ENCODE measurements around the gene TMEM203. TPM values are rescaled to one million over a fixed set of nuclear protein-coding genes. Genes with fewer than 3 reads are reported as not detected.

Gene TMEM203
- total RNA-seq, 1 donor from 2014 or later: 34.1 TPM

- no peaks in the 10 kb centered on the region for H3K27me3 Mint-ChIP-seq
- no peak for TF ChIP-seq CTCF (IDR thresholded peaks at IDR 0.05)
- intact Hi-C loops (cut with micrococcal nuclease): no loop called here
- POLR2A ChIA-PET: interaction anchor here (0.6 to 3.7 kb wide), 4 partner anchors 9 to 73 kb away, joined by 3 to 17 read pairs (median 4); partner anchors contain the start of genes ANAPC2, SSNA1 and TUBB4B
- H3K9me3 Mint-ChIP-seq: no peaks in the 10 kb centered on the region
- no peak overlapping the region for H3K27ac Mint-ChIP-seq
- peak overlapping the region; percentile 4 for H3K4me3 Mint-ChIP-seq
- H3K36me3 Mint-ChIP-seq (ENCODE audit: low read depth): peaks cover 1% of the 10 kb centered on the region
- CTCF ChIA-PET: no interaction called here
- peaks cover 25% of the 10 kb centered on the region for H3K4me1 Mint-ChIP-seq
- no peak for ATAC-seq (ENCODE audit: low read depth)
- no peak for DNase-seq
These were observed 7.2 kb downstream of the TMEM203 start for GRCh38 chr9:137198051-137198901.

GRCh38 chr9:137195525-137196220, 9.8 kb downstream of the TMEM203 start:
- intact Hi-C loops (cut with micrococcal nuclease): no loop called here
- DNase-seq (no peak), ATAC-seq (ENCODE audit: low read depth) (no peak)
- ChIA-PET POLR2A (interaction anchor here (0.6 to 0.8 kb wide), 2 partner anchors 28 to 65 kb away, joined by 4 to 5 read pairs; no protein-coding TSS in a partner anchor), CTCF (no interaction called here)
- H3K36me3 Mint-ChIP-seq (ENCODE audit: low read depth): peaks cover 5% of the 10 kb centered on the region
- H3K4me1 Mint-ChIP-seq: peaks cover 9% of the 10 kb centered on the region
- no peaks in the 10 kb centered on the region for H3K27me3 Mint-ChIP-seq
- no peak for TF ChIP-seq CTCF (IDR thresholded peaks at IDR 0.05)
- H3K4me3 Mint-ChIP-seq: no peak overlapping the region
- no peaks in the 10 kb centered on the region for H3K9me3 Mint-ChIP-seq
- H3K27ac Mint-ChIP-seq: no peak overlapping the region

- CTCF ChIA-PET: no interaction called here
- TF ChIP-seq CTCF (IDR thresholded peaks at IDR 0.05): no peak
- no peak overlapping the region for H3K4me3 Mint-ChIP-seq
- no peaks in the 10 kb centered on the region for H3K27me3 Mint-ChIP-seq
- no peak overlapping the region for H3K27ac Mint-ChIP-seq
- H3K9me3 Mint-ChIP-seq: no peaks in the 10 kb centered on the region
- peaks cover 8% of the 10 kb centered on the region for H3K36me3 Mint-ChIP-seq (ENCODE audit: low read depth)
- DNase-seq (no peak), ATAC-seq (ENCODE audit: low read depth) (no peak)
- intact Hi-C loops (cut with micrococcal nuclease): no loop called here
- peaks cover 12% of the 10 kb centered on the region for H3K4me1 Mint-ChIP-seq
- POLR2A ChIA-PET: interaction anchor here (0.8 kb wide), 1 partner anchor 28 kb away, joined by 5 read pairs; no protein-coding TSS in a partner anchor
These were observed 10.5 kb downstream of the TMEM203 start for GRCh38 chr9:137194909-137195308.

- Mint-ChIP-seq H3K9me3 (no peaks in the 10 kb centered on the region), H3K36me3 (ENCODE audit: low read depth) (peaks cover 11% of the 10 kb centered on the region), H3K27ac (no peak overlapping the region), H3K4me1 (peaks cover 14% of the 10 kb centered on the region), H3K4me3 (no peak overlapping the region), H3K27me3 (no peaks in the 10 kb centered on the region)
- no peak for ATAC-seq (ENCODE audit: low read depth)
- intact Hi-C loops (cut with micrococcal nuclease): no loop called here
- ChIA-PET CTCF (no interaction called here), POLR2A (no interaction called here)
- TF ChIP-seq CTCF (IDR thresholded peaks at IDR 0.05): no peak
- no peak for DNase-seq
These were observed 11.1 kb downstream of the TMEM203 start for GRCh38 chr9:137194388-137194787.

GRCh38 chr9:137193771-137194170, 11.7 kb downstream of the TMEM203 start:
- H3K27me3 Mint-ChIP-seq: no peaks in the 10 kb centered on the region
- peaks cover 17% of the 10 kb centered on the region for H3K4me1 Mint-ChIP-seq
- no peak overlapping the region for H3K4me3 Mint-ChIP-seq
- intact Hi-C loops (cut with micrococcal nuclease): no loop called here
- POLR2A ChIA-PET: no interaction called here
- CTCF ChIA-PET: no interaction called here
- TF ChIP-seq CTCF (IDR thresholded peaks at IDR 0.05): no peak
- DNase-seq (no peak), ATAC-seq (ENCODE audit: low read depth) (no peak)
- H3K27ac Mint-ChIP-seq: no peak overlapping the region
- H3K9me3 Mint-ChIP-seq: no peaks in the 10 kb centered on the region
- H3K36me3 Mint-ChIP-seq (ENCODE audit: low read depth): peaks cover 16% of the 10 kb centered on the region
